Measurements from ENCODE around the gene ERCC6. TPM values are rescaled to one million over a fixed set of nuclear protein-coding genes. Genes with fewer than 3 reads are reported as not detected.

The ERCC6 gene
- total RNA-seq = 37.4 and 46.2 TPM in 2 replicates

DNA sequence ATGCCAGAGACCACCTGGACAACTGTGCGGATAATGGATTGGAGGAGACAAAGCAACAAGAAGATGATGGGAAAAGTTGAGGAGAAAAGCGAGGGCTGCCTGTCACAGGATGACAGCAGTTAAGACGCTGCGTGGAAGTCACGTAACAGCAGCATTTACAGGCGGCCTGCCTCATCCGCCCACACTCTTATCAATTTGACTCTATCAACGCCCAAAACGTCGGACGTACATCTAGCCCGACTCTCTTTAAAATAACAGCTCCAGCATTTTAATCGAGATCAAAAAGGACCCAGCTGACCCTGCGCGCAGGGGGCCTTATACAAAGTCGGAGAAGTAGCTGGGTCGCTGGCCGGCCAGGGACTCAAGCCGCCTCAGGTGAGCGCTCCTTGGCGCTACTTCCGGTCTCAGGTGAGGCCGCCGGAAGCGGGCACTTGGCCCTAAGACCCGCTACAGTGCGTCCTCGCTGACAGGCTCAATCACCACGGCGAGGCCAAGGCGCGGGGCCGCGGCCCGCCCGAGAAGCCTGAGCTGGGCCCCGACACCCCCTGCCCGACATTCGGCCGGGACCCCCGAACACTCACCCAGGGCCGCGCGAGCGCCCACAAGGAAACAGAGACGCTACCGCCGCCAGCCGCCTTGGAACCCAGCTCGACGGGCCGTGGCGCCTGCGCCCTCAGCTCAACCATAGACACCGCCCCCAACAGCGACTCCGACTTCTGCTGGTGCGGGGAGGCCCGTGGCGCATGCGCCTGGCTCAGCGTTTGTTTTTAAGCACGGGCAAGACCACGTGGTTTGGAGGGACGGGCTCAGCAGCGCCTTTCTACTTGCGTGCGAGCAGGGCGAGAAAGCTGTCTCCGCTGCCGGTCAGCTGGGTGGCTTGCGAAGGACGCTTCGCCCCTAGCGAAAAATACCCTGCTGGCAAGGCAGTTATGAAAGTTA is at the start of gene ERCC6:
Gene ERCC6 (minus strand): TSS at position 741 of the 939 bp plus-strand sequence.
- Mint-ChIP-seq H3K9me3 (no peaks in the 10 kb centered on the region), H3K4me3 (peak within 1 kb of the TSS; percentile 93), H3K27me3 (peaks cover 17% of the 10 kb centered on the region), H3K36me3 (ENCODE audit: low read depth) (peaks cover 7% of the 10 kb centered on the region), H3K4me1 (peaks cover 51% of the 10 kb centered on the region), H3K27ac (peak within 1 kb of the TSS; percentile 91)
- peak; percentile 82 for ATAC-seq (ENCODE audit: low read depth)
- TF ChIP-seq, protein P1, sequence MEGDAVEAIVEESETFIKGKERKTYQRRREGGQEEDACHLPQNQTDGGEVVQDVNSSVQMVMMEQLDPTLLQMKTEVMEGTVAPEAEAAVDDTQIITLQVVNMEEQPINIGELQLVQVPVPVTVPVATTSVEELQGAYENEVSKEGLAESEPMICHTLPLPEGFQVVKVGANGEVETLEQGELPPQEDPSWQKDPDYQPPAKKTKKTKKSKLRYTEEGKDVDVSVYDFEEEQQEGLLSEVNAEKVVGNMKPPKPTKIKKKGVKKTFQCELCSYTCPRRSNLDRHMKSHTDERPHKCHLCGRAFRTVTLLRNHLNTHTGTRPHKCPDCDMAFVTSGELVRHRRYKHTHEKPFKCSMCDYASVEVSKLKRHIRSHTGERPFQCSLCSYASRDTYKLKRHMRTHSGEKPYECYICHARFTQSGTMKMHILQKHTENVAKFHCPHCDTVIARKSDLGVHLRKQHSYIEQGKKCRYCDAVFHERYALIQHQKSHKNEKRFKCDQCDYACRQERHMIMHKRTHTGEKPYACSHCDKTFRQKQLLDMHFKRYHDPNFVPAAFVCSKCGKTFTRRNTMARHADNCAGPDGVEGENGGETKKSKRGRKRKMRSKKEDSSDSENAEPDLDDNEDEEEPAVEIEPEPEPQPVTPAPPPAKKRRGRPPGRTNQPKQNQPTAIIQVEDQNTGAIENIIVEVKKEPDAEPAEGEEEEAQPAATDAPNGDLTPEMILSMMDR (IDR thresholded peaks at IDR 0.05) = no peak
- CTCF ChIA-PET = interaction anchor here (1.0 to 1.1 kb wide), 2 partner anchors 55 to 56 kb away, joined by 3 read pairs; no protein-coding TSS in a partner anchor
- intact Hi-C loops (cut with micrococcal nuclease) = loop anchor here (1.0 to 5.0 kb wide), 7 partner anchors 30 to 1232 kb away; partner anchors contain the start of genes MAPK8, OGDHL and TMEM273
- POLR2A ChIA-PET = interaction anchor here (0.9 to 1.9 kb wide), 5 partner anchors 9 to 1260 kb away, joined by 3 to 15 read pairs (median 3); no protein-coding TSS in a partner anchor
- peak; percentile 92 for DNase-seq

DNA sequence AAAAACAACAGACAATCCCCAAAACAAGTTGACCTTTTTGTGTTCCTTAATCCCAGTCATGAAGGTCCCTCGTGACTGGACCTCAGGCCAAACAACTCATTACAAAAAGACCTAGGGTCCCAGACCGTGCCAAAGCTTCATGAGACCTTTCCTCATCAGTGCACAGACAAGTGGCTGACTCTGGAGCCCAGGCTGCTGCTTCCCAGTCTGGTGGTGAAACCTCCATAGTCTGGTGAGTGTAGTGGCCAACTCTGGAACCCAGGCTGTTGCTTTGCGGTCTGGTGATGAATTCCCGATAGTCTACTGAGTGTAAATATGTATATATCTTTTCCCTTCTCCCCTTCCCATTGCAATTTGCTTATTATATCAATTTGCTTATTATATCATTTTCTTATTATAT is 49.1 kb upstream of the ERCC6 start:
- no peak overlapping the region for H3K4me3 Mint-ChIP-seq
- intact Hi-C loops (cut with micrococcal nuclease) = no loop called here
- ChIA-PET CTCF (no interaction called here), POLR2A (no interaction called here)
- H3K27me3 Mint-ChIP-seq = peaks cover 11% of the 10 kb centered on the region
- H3K36me3 Mint-ChIP-seq (ENCODE audit: low read depth) = no peaks in the 10 kb centered on the region
- TF ChIP-seq, protein P1 (IDR thresholded peaks at IDR 0.05) = no peak
- H3K9me3 Mint-ChIP-seq = peaks cover 3% of the 10 kb centered on the region
- H3K4me1 Mint-ChIP-seq = no peaks in the 10 kb centered on the region
- no peak for ATAC-seq (ENCODE audit: low read depth)
- no peak for DNase-seq
- no peak overlapping the region for H3K27ac Mint-ChIP-seq

DNA sequence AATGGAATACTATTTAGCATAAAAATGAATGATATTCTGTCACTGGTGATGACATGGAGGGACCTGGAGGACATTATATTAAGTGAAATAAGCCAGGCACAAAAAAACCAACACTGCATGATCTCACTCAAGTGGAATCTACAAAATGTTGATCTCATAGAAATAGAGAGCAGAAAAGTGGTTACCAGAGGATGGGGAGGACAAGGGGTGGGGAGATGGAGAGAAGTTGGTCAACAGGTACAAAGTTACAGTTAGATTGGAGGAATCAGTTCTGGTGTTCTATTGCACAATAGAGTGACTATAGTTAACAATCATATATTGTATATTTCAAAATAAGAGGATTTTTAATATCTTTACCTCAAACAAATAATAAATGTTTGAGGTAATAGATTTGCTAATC is 46.5 kb upstream of the ERCC6 start:
- Mint-ChIP-seq H3K27me3 (peaks cover 3% of the 10 kb centered on the region), H3K9me3 (peaks cover 3% of the 10 kb centered on the region), H3K4me1 (no peaks in the 10 kb centered on the region), H3K27ac (no peak overlapping the region), H3K4me3 (no peak overlapping the region), H3K36me3 (ENCODE audit: low read depth) (no peaks in the 10 kb centered on the region)
- CTCF ChIA-PET = no interaction called here
- DNase-seq = no peak
- ATAC-seq (ENCODE audit: low read depth) = no peak
- intact Hi-C loops (cut with micrococcal nuclease) = no loop called here
- TF ChIP-seq, protein P1 (IDR thresholded peaks at IDR 0.05) = no peak
- POLR2A ChIA-PET = no interaction called here

DNA sequence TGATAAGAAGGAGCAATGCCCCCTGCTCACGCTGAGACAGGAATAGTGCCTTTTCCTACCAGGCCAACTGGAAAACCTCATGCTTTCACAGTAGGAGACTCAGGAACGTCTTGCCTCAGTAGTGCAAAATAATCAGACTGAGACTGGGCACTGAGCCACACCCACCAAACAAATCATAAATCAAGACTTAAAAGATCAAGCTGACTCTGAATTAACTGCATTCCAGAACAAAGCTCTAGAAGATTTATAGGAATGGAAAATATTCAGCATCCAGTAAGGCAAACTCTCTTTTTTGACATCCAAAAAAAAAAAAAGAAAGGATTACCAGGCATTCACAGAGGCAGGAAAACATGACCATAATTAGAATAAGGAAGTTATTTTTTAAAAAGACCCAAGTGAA is 40.7 kb upstream of the ERCC6 start:
- CTCF ChIA-PET = no interaction called here
- TF ChIP-seq, protein P1 (IDR thresholded peaks at IDR 0.05) = no peak
- peaks cover 9% of the 10 kb centered on the region for H3K27me3 Mint-ChIP-seq
- H3K4me1 Mint-ChIP-seq = no peaks in the 10 kb centered on the region
- intact Hi-C loops (cut with micrococcal nuclease) = no loop called here
- no peak for DNase-seq
- no peaks in the 10 kb centered on the region for H3K9me3 Mint-ChIP-seq
- POLR2A ChIA-PET = no interaction called here
- no peaks in the 10 kb centered on the region for H3K36me3 Mint-ChIP-seq (ENCODE audit: low read depth)
- ATAC-seq (ENCODE audit: low read depth) = no peak
- no peak overlapping the region for H3K4me3 Mint-ChIP-seq
- H3K27ac Mint-ChIP-seq = no peak overlapping the region

DNA sequence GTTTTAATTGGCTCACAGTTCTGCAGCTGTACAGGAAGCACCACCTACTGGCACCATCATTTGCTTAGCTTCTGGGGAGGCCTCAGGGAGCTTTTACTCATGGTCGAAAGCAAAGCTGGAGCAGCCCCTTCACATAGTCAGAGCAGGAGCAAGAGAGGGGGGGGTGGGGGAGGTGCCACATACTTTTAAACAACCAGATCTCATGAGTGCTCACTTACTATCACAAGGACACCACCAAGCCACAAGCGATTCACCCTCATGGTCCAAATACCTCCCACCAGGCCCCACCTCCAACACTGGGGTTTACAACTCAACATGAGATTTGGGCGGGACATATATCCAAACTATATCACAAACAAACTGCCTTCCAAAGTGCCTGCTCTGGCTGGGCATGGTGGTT is 39.5 kb upstream of the ERCC6 start:
- H3K27ac Mint-ChIP-seq = no peak overlapping the region
- intact Hi-C loops (cut with micrococcal nuclease) = no loop called here
- H3K4me1 Mint-ChIP-seq = no peaks in the 10 kb centered on the region
- H3K9me3 Mint-ChIP-seq = no peaks in the 10 kb centered on the region
- ATAC-seq (ENCODE audit: low read depth) = no peak
- ChIA-PET POLR2A (no interaction called here), CTCF (interaction anchor here (1.3 kb wide), 1 partner anchor 15 kb away, joined by 4 read pairs; no protein-coding TSS in a partner anchor)
- no peaks in the 10 kb centered on the region for H3K36me3 Mint-ChIP-seq (ENCODE audit: low read depth)
- peaks cover 11% of the 10 kb centered on the region for H3K27me3 Mint-ChIP-seq
- no peak overlapping the region for H3K4me3 Mint-ChIP-seq
- TF ChIP-seq, protein P1 (IDR thresholded peaks at IDR 0.05) = no peak
- DNase-seq = no peak
